NCI-H187 treated with DMSO at 0.1 percent for 48 hours (cell line): ENCODE results near the gene CD52.

Experiments
- DNase-seq: peaks from one replicate; lab custom pipeline; 2025; lab: John Stamatoyannopoulos, UW

Gene CD52

GRCh38 chr1:26317612-26318337, at the start of gene CD52:
Gene CD52 (plus strand): TSS chr1:26317958. CDS start chr1:26318018, 60 bp downstream.
- no peak for DNase-seq

- no peak for DNase-seq
Measured at GRCh38 chr1:26268290-26269197, 49.2 kb upstream of the CD52 start.

GRCh38 chr1:26269198-26269550, 48.6 kb upstream of the CD52 start:
- DNase-seq = no peak

- no peak for DNase-seq
Measured at GRCh38 chr1:26274801-26275425, 42.8 kb upstream of the CD52 start.

GRCh38 chr1:26275580-26276431, 42.0 kb upstream of the CD52 start:
- no peak for DNase-seq

GRCh38 chr1:26276432-26276838, 41.3 kb upstream of the CD52 start:
- no peak for DNase-seq

GRCh38 chr1:26277261-26277661, 40.5 kb upstream of the CD52 start:
- no peak for DNase-seq

- no peak for DNase-seq
Measured at GRCh38 chr1:26277719-26278118, 40.0 kb upstream of the CD52 start.

- DNase-seq = no peak
Measured at GRCh38 chr1:26278303-26278702, 39.5 kb upstream of the CD52 start.

- no peak for DNase-seq
Measured at GRCh38 chr1:26278724-26279455, 38.9 kb upstream of the CD52 start.

GRCh38 chr1:26279456-26280332, 38.1 kb upstream of the CD52 start, which contains the start of gene SH3BGRL3:
Gene SH3BGRL3 (plus strand): TSS chr1:26280086. CDS start chr1:26280156, 70 bp downstream.
- DNase-seq = no peak

GRCh38 chr1:26280333-26281042, 37.3 kb upstream of the CD52 start:
- DNase-seq = no peak

GRCh38 chr1:26281091-26281958, 36.4 kb upstream of the CD52 start:
- DNase-seq = no peak

- no peak for DNase-seq
Measured at GRCh38 chr1:26281971-26282370, 35.8 kb upstream of the CD52 start.

GRCh38 chr1:26282401-26282918, 35.3 kb upstream of the CD52 start:
- DNase-seq = no peak

GRCh38 chr1:26283279-26283853, 34.4 kb upstream of the CD52 start:
- DNase-seq = no peak

- DNase-seq = no peak
Measured at GRCh38 chr1:26283871-26284596, 33.7 kb upstream of the CD52 start.
